Stimulated activated naive CD8-positive, alpha-beta T cell treated with anti-CD3 and anti-CD28 coated beads, Interleukin-15, amount 100 ng/mL, for 72 hours (primary cell): ENCODE measurements around the gene LAMB4.
"Not testable (repeated sequence)": the region's sequence is repeated elsewhere in the genome, so short reads cannot be mapped to it uniquely, and the experiment has no call there.

Experiments used
- ATAC-seq: fragments of 150-1000 bp; cut with Tn5 transposase; 2 replicates; pipeline ENCODE4 v1.10.0; 2021; ENCODE audit warnings: mild to moderate bottlenecking, moderate library complexity
- DNase-seq, 2 donors: peaks; one replicate each; pipeline ENCODE4 v3.0.0; 2021 to 2022
- H3K27ac Mint-ChIP-seq, 2 donors: one replicate each; pipeline ENCODE4 v1.8.0; 2022; ENCODE audit warnings: mild to moderate bottlenecking in 2 of 2, mixed read lengths in 2 of 2, moderate library complexity in 2 of 2
- H3K27me3 Mint-ChIP-seq: one replicate; pipeline ENCODE4 v1.8.0; 2022; ENCODE audit warnings: mixed read lengths
- H3K4me1 Mint-ChIP-seq: one replicate; pipeline ENCODE4 v1.8.0; 2022; ENCODE audit warnings: mild to moderate bottlenecking, mixed read lengths
- H3K4me3 Mint-ChIP-seq, 2 donors: one replicate each; pipeline ENCODE4 v1.8.0; 2022; ENCODE audit warnings: mild to moderate bottlenecking in 2 of 2, mixed read lengths in 2 of 2, moderate library complexity in 1 of 2
- H3K9me3 Mint-ChIP-seq, 2 donors: one replicate each; pipeline ENCODE4 v1.8.0; 2022; ENCODE audit warnings: mixed read lengths in 2 of 2

Gene LAMB4

DNA sequence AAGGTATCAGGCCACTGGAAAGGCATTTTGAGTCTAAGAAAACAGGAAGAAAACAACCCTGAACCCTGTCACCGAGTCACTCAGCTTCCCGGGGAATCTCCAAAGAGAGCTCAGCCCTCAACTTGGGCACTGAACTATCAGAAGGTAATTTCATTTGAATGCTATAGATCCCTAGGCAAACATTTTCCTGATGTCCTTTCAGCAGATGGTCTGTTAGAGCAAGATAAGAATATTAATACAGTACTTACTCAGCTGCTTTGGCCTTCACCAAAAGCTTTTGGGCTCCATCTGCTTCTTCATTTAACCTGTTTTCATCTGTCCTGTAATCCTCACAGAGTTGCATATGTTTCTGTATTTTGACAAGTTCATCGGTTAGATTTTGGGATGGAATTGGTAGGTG, 93.0 kb downstream of the LAMB4 start:
- H3K27ac Mint-ChIP-seq = no peak overlapping the region
- H3K4me1 Mint-ChIP-seq = no peaks in the 10 kb centered on the region
- H3K9me3 Mint-ChIP-seq = no peaks in the 10 kb centered on the region
- DNase-seq (no peak), ATAC-seq (no peak)
- H3K27me3 Mint-ChIP-seq = peaks cover 6% of the 10 kb centered on the region
- H3K4me3 Mint-ChIP-seq = no peak overlapping the region

DNA sequence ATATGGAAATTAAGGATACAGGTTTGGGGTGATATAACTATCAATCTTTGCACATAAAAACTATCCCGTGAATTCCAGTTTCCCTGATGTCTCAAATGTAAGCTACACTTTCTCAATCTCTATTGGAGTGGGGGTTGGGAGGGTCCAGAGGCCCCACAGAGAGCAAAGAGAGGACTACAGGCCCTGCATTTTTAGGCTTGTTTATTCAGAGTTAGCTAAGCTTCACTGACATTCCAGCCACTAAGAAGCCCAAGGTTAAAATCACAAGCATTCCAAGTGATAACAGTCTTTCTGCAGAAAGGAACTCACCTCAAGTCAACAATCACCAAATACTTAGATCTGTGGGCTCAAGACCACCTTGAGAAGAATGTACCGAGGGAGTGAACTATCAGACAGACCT, 95.6 kb downstream of the LAMB4 start:
- ATAC-seq = no peak
- no peak overlapping the region for H3K27ac Mint-ChIP-seq
- H3K4me3 Mint-ChIP-seq = no peak overlapping the region
- no peaks in the 10 kb centered on the region for H3K4me1 Mint-ChIP-seq
- H3K9me3 Mint-ChIP-seq = no peaks in the 10 kb centered on the region
- no peak for DNase-seq
- H3K27me3 Mint-ChIP-seq = peaks cover 6% of the 10 kb centered on the region

DNA sequence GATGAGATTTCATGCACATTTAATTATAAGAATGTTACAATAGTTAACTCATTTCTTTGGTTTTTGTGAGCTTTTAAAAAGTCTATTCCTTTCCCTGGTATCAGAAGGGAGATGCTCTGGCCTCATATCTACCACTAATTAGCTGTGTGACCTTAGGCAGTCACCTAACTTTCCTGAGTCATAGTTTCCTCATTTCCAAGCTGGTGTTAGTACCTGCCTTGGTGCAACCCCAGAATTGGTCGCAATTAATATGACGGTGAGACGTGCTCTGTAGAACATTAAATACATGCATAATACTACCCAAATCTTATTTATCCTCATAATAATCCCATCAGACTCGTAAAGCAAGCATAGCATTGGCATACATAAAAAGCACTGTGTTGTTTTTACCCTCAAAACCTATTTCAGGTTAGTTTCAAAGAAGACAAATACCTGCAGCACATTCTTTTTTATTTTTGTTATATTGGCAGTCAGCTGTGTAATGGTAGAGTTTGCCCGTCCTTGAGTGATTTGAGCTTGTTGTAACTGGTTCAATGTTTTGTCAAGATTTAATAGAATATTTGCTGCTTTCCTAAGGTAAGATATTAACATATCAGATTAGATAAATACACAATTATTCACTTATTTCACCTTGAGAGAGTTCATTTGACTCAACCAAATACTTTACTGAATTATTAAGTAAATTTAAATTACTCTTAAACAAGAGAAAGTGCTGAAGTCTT, 96.2 kb downstream of the LAMB4 start:
- Mint-ChIP-seq H3K4me3 (no peak overlapping the region), H3K9me3 (no peaks in the 10 kb centered on the region), H3K4me1 (no peaks in the 10 kb centered on the region), H3K27me3 (peaks cover 6% of the 10 kb centered on the region), H3K27ac (no peak overlapping the region)
- DNase-seq (no peak), ATAC-seq (no peak)

DNA sequence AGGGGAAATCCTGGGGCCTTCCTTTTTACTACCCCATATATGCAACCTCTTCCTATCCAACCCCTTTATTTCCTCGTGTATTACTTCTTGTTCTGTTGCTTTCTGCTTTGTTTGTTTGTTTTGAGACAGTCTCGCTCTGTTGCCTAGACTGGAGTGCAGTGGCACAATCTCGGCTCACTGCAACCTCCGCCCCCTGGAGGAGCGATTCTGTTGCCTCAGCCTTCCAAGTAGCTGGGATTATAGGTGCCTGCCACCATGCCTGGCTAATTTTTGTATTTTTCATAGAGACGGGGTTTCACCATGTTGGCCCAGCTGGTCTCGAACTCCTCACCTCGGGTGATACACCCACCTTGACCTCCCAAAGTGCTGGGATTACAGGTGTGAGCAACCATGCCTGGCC, 96.9 kb downstream of the LAMB4 start:
- not testable (repeated sequence) for H3K4me3 Mint-ChIP-seq, DNase-seq, H3K4me1 Mint-ChIP-seq, H3K27me3 Mint-ChIP-seq, H3K27ac Mint-ChIP-seq, ATAC-seq, H3K9me3 Mint-ChIP-seq

DNA sequence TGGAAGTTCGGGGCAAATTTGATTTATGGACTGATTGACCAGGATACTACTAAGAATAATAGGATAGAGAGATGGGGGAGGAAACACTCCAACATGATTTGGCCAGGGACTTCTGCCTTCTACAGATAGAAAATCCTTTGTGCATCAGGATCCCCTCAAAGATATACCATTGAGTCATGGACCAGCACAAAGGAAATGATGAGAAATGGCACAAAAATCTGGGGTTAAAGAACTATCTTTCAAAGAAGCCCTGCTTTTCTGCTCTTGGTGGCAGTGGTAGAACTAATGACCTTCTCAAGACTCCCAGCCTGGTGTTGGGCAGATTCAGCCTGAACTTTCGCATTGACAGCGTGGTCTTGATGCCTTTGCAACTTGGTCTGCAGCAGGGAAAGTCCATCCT, 99.6 kb downstream of the LAMB4 start:
- H3K4me1 Mint-ChIP-seq = no peaks in the 10 kb centered on the region
- ATAC-seq (no peak), DNase-seq (no peak)

DNA sequence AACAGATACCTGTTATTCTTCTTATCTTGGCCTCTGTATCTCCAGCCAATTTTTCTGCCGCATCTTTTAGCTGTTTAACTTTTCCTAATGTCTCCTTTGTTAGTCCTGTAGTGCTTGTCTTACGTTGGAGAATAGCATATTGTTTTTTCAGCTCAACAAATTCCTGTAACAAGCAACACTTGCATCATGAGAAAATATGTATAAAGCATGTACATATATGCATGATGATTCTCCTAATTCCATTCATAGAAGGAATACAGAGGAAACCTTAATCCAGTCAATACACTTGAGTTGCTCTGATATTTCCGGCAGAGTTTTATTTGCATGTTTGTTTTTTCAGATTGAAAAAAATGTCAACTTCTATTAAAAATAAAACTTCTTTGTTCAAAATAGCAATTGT, 101.1 kb downstream of the LAMB4 start:
- H3K4me3 Mint-ChIP-seq = no peak overlapping the region
- peaks cover 29% of the 10 kb centered on the region for H3K27me3 Mint-ChIP-seq
- ATAC-seq (no peak), DNase-seq (no peak)
- no peaks in the 10 kb centered on the region for H3K4me1 Mint-ChIP-seq
- H3K27ac Mint-ChIP-seq = no peak overlapping the region
- no peaks in the 10 kb centered on the region for H3K9me3 Mint-ChIP-seq

More for the DNA sequence above, 99.6 kb downstream of the LAMB4 start:
- no peak overlapping the region for H3K4me3 Mint-ChIP-seq
- peaks cover 14% of the 10 kb centered on the region for H3K27me3 Mint-ChIP-seq
- H3K27ac Mint-ChIP-seq = no peak overlapping the region
- no peaks in the 10 kb centered on the region for H3K9me3 Mint-ChIP-seq

DNA sequence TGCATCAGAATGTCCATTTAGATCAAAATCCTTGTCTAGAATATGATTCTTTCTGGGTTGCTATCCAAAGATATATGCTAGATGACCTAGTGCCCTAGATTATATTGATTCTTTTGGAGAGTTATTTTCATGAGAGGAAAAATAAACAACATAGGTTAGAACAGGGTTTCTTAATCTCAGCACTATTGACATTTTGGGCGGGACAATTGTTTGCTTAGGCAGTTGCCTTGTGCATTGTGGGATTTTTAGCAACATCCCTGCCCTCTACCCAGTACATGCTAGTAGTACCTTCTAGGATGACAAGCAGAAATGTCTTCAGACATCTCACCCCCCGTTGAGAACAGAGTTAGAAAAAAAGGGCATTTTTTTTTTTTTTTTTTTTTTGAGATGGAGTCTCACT, 102.0 kb downstream of the LAMB4 start:
- no peaks in the 10 kb centered on the region for H3K9me3 Mint-ChIP-seq
- ATAC-seq (no peak), DNase-seq (no peak)
- H3K27me3 Mint-ChIP-seq = peaks cover 29% of the 10 kb centered on the region
- no peaks in the 10 kb centered on the region for H3K4me1 Mint-ChIP-seq
- no peak overlapping the region for H3K27ac Mint-ChIP-seq
- no peak overlapping the region for H3K4me3 Mint-ChIP-seq

DNA sequence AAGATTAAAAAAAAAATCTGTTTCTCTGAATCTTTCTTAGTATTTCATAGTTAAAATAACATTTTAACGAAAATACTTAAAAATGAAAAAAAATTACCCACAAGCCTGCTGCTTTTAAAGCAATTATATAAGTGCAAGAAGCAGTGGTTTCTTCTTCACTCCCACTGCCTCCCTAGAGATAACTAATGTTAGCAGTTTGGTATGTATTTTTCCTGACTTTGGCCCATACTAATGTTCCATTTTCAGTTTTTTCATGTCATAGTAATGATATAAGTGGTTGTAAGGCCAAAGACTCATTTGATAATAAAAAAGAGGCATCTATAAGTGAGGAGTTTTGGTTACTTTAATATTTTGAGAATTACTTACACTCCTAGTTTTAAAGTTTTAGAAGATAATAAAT, 102.9 kb downstream of the LAMB4 start:
- no peak overlapping the region for H3K4me3 Mint-ChIP-seq
- ATAC-seq = no peak
- no peaks in the 10 kb centered on the region for H3K9me3 Mint-ChIP-seq
- no peaks in the 10 kb centered on the region for H3K4me1 Mint-ChIP-seq
- H3K27me3 Mint-ChIP-seq = peaks cover 29% of the 10 kb centered on the region
- H3K27ac Mint-ChIP-seq = no peak overlapping the region
- DNase-seq = no peak

DNA sequence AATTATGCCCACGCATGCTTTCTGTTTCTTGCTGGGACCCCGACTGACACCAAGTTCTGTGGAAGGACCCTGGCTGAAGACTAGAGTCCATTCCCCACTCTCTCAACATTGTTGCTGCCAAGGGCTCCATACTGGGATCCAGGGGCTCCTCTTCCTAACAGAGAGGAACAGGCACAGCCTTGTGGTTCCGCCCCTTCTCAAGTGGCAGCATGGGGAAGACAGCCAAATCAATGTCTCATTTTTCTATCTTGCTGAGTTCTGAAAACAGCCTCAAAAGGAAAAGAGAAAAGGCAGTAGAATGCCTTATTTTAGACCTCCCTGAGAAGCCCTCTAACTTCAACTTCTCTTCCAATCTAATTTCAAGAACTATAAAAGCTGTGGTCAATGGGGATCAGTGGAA, 103.5 kb downstream of the LAMB4 start:
- ATAC-seq = no peak
- H3K4me3 Mint-ChIP-seq = no peak overlapping the region
- DNase-seq = no peak
- no peaks in the 10 kb centered on the region for H3K9me3 Mint-ChIP-seq
- H3K4me1 Mint-ChIP-seq = no peaks in the 10 kb centered on the region
- H3K27me3 Mint-ChIP-seq = peaks cover 29% of the 10 kb centered on the region
- no peak overlapping the region for H3K27ac Mint-ChIP-seq

DNA sequence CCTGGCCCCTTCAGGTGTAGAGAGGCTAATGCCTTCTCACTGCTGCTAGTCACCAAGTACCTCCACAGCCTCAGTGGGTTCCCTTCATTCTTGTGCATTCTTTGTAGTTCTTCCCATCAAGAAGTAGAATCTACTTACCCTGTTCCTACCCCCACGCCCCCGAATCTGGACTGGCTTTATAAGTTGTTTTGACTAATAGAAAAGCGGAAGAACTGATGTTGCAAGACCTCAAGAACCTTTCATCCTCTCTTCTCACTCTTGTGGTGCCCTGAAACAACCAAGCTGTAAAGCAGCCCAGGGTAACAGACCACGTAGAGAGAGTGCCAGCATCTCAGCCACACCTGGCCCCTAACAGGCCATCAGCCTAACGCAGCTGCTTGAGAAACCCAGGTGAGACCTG, 104.0 kb downstream of the LAMB4 start:
- ATAC-seq (no peak), DNase-seq (no peak)
- Mint-ChIP-seq H3K27ac (peak overlapping the region in 1 of 2 donors; percentile 54), H3K9me3 (no peaks in the 10 kb centered on the region), H3K27me3 (peaks cover 33% of the 10 kb centered on the region), H3K4me3 (no peak overlapping the region), H3K4me1 (no peaks in the 10 kb centered on the region)

DNA sequence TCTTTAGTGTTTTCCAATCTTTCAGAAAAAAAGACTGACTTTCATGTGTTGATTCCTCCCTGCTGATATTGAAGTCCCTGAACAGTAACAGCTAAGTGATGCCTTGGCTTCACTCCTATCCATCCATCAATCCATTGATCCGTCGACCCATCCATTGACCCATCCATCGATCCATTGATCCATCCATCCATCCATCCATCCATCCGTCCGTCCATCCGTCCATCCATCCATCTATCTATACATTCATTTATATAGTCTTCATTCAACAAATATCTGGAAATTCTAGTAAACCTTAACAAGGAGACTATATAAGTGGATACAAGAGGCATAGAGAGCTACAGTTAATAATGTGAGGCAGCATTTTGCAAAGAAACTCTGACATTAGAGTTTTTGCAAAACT, 105.6 kb downstream of the LAMB4 start:
- no peak for DNase-seq
- Mint-ChIP-seq H3K9me3 (no peaks in the 10 kb centered on the region), H3K4me3 (no peak overlapping the region), H3K4me1 (no peaks in the 10 kb centered on the region), H3K27ac (no peak overlapping the region), H3K27me3 (peaks cover 38% of the 10 kb centered on the region)
- no peak for ATAC-seq

DNA sequence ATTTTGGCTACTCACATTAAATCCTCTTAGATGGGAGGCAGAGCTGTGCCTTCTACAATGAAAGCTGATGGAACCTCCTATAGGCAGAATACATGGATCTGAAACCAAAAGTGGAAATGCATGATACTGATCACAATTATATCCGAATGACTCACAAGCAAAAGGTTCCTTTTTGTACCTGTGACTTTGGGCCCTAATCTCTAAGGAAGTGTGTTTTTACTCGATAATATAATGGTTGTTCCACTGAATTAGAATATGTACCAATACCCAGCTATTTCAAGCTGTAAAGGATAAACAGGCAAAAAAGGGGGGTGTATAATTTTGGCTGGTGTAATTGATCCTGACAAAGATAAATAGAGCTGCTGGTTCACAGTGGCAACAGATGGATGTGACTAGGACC, 109.6 kb downstream of the LAMB4 start:
- DNase-seq (no peak), ATAC-seq (no peak)
- H3K27ac Mint-ChIP-seq = peak overlapping the region in 1 of 2 donors; percentile 66

DNA sequence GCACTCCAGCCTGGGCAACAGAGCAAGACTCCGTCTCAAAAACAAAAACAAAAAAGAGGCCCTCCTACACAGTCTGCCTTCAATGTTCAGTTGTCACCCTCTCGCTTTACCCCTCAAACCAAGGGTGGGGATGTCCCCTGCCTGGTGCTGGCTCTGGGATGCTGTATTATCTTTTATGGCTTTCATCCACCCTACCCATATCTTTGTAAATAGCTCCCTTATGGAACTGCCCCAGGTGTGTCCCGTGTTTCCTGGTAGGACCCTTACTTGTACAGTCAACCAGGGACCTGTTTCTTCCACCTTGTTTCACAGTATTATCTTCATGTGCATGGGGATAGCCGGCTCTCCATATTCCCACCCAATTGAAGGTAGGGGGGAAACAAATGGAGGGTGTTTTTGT, 111.5 kb downstream of the LAMB4 start:
- H3K27ac Mint-ChIP-seq = no peak overlapping the region

More for the DNA sequence above, 109.6 kb downstream of the LAMB4 start:
- peaks cover 44% of the 10 kb centered on the region for H3K27me3 Mint-ChIP-seq
- no peaks in the 10 kb centered on the region for H3K4me1 Mint-ChIP-seq
- no peak overlapping the region for H3K4me3 Mint-ChIP-seq
- no peaks in the 10 kb centered on the region for H3K9me3 Mint-ChIP-seq

DNA sequence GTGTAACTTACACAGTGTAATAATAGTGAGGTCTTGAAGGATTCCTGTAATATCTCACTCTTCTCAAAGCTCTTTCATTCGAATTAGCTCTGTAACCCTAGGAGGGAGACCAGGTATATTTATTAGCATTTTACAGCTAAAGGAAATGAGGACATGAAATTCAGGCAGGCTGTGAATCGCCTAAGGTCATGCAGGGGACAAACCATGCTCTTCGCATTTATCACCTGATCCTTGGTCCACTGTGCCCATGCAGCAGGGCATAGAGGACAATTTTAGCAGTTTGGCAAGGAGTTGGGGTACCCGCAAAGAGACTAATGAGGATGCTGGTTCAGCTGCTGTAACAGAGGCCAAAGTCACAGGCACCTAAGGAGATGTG, 112.4 kb downstream of the LAMB4 start:
- H3K4me1 Mint-ChIP-seq = no peaks in the 10 kb centered on the region
- H3K4me3 Mint-ChIP-seq = no peak overlapping the region
- H3K27ac Mint-ChIP-seq = no peak overlapping the region
- DNase-seq (no peak), ATAC-seq (no peak)
- H3K9me3 Mint-ChIP-seq = no peaks in the 10 kb centered on the region
- H3K27me3 Mint-ChIP-seq = peaks cover 29% of the 10 kb centered on the region

More for the DNA sequence above, 111.5 kb downstream of the LAMB4 start:
- DNase-seq (no peak), ATAC-seq (no peak)
- Mint-ChIP-seq H3K27me3 (peaks cover 29% of the 10 kb centered on the region), H3K4me3 (no peak overlapping the region), H3K9me3 (no peaks in the 10 kb centered on the region), H3K4me1 (no peaks in the 10 kb centered on the region)

DNA sequence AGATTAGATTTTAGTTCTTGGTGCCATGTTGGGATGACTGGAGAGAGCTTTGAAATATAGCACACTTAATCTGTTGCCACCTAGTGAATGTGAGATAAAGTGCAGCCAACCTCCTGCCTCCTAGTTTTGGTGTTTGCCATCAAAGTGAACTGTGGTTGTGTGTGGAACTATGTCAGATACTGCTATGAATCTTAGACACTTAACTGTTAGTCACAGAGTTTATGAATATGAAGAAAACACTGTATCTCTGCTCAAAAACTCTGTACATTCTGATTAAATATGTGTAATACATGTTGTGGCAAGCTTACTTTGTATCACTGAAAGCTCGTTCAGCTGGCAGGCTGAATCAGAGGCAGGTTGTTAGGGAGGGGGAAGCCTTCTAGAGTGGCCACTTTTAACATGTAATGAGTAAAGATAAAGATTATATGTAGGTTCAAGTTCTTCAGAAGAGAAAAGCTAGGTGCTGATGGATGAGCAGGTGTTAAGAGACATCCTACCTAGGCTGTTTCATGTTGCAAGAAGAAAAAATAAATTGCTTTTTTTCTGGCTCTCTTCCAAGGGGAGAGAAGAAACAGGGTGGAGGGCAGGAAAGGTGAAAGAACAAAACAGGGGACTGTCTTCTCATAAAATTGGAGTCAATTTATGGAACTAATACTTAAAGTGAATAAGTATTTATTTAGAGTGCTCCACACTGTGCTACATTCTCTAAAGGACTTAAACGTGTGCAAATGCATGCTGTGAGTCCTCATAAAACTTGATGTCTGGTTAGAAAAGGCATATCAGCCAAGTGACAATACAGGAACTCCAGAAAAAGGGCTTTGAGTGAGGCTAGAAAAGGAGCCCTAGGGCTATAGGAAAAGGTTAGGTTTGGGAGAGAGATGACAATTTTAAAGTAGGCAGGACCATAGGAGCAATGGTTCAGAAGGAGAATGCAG, 113.1 kb downstream of the LAMB4 start:
- Mint-ChIP-seq H3K27ac (peak overlapping the region in 1 of 2 donors; percentile 1), H3K27me3 (peaks cover 29% of the 10 kb centered on the region), H3K9me3 (no peaks in the 10 kb centered on the region), H3K4me3 (no peak overlapping the region), H3K4me1 (no peaks in the 10 kb centered on the region)
- ATAC-seq (peak; percentile 76), DNase-seq (no peak)

DNA sequence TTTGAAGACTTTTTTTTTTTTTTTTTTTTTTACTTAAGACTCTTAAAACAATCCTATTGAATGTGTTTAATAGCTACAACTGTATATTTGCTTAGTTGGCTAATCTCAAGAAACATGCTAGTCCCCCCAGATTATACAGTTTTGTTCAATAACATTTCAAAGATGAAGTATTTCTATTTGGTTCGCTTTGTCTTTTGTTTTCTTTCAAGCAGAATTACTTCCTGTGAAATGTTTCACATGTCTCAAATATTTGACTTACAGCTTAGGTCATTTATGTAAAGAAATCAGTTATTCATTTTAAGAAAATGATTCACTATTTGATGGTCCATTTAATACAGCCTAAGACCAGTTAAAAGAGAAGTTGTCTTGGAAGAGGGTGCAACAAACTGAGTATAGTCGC, 114.4 kb downstream of the LAMB4 start:
- H3K27me3 Mint-ChIP-seq = peaks cover 22% of the 10 kb centered on the region

More for the DNA sequence above, 114.4 kb downstream of the LAMB4 start:
- Mint-ChIP-seq H3K27ac (no peak overlapping the region), H3K4me3 (no peak overlapping the region), H3K4me1 (no peaks in the 10 kb centered on the region), H3K9me3 (no peaks in the 10 kb centered on the region)
- DNase-seq (no peak), ATAC-seq (no peak)
